Measurements from ENCODE around the gene HOXC12. TPM values are rescaled to one million over a fixed set of nuclear protein-coding genes. Genes with fewer than 3 reads are reported as not detected.

HOXC12 gene
- total RNA-seq, 2 experiments from 2014 or later, result not detected

- H3K4me3 ChIP-seq (ENCODE audit: low read length), result no peak overlapping the region
- ATAC-seq (ENCODE audit: poor library complexity), result no peak
- Mint-ChIP-seq H3K4me3 (no peak overlapping the region), H3K4me1 (ENCODE audit: low read depth) (peaks cover 35% of the 10 kb centered on the region), H3K27ac (no peak overlapping the region), H3K36me3 (ENCODE audit: low read depth) (no peaks in the 10 kb centered on the region), H3K27me3 (peaks cover 90% of the 10 kb centered on the region), H3K9me3 (no peaks in the 10 kb centered on the region)
- DNase-seq, result no peak
- no peaks in the 10 kb centered on the region for H3K36me3 ChIP-seq (ENCODE audit: insufficient read depth, low read length)
- TF ChIP-seq CTCF (IDR thresholded peaks at IDR 0.05), result no peak
- ChIA-PET POLR2A (interaction anchor here (1.3 kb wide), 1 partner anchor 9 kb away, joined by 3 read pairs; no protein-coding TSS in a partner anchor), CTCF (no interaction called here)
- peaks cover 19% of the 10 kb centered on the region for H3K4me1 ChIP-seq (ENCODE audit: insufficient read depth, low read length)
- H3K27ac ChIP-seq (ENCODE audit: low read depth in 1 of 2, low read length in 2 of 2), result no peak overlapping the region
- peaks cover 87 to 98% of the 10 kb centered on the region in 2 experiments for H3K27me3 ChIP-seq (ENCODE audit: control insufficient read depth in 1 of 2, insufficient read depth in 2 of 2, low read length in 2 of 2)
- intact Hi-C loops (cut with DNase I, micrococcal nuclease), result loop anchor here in 1 of 2 experiments (2.0 kb wide), 1 partner anchor 13 kb away; no protein-coding TSS in a partner anchor
- peaks cover 0 to 38% of the 10 kb centered on the region in 2 experiments for H3K9me3 ChIP-seq (ENCODE audit: control insufficient read depth in 1 of 2, insufficient read depth in 1 of 2, low read length in 2 of 2)
These were observed 16.9 kb upstream of the HOXC12 start for GRCh38 chr12:53937596-53938325.

- DNase-seq, result peak in 4 of 14 experiments; percentile 16 to 48 (median 32)
- no peak for TF ChIP-seq CTCF (IDR thresholded peaks at IDR 0.05)
- peak; percentile 46 for ATAC-seq (ENCODE audit: poor library complexity)
- Histone ChIP-seq H3K4me1 (ENCODE audit: insufficient read depth, low read length) (peaks cover 19% of the 10 kb centered on the region), H3K27ac (ENCODE audit: low read depth in 1 of 2, low read length in 2 of 2) (no peak within 1 kb of the TSS), H3K27me3 (ENCODE audit: control insufficient read depth in 1 of 2, insufficient read depth in 2 of 2, low read length in 2 of 2) (peaks cover 82 to 98% of the 10 kb centered on the region in 2 experiments), H3K9me3 (ENCODE audit: control insufficient read depth in 1 of 2, insufficient read depth in 1 of 2, low read length in 2 of 2) (peaks cover 0 to 38% of the 10 kb centered on the region in 2 experiments), H3K36me3 (ENCODE audit: insufficient read depth, low read length) (no peaks in the 10 kb centered on the region), H3K4me3 (ENCODE audit: low read length) (no peak within 1 kb of the TSS)
- H3K36me3 Mint-ChIP-seq (ENCODE audit: low read depth), result no peaks in the 10 kb centered on the region
- H3K27me3 Mint-ChIP-seq, result peaks cover 90% of the 10 kb centered on the region
- H3K4me3 Mint-ChIP-seq, result no peak within 1 kb of the TSS
- ChIA-PET CTCF (no interaction called here), POLR2A (interaction anchor here (1.3 kb wide), 1 partner anchor 10 kb away, joined by 3 read pairs; no protein-coding TSS in a partner anchor)
- H3K4me1 Mint-ChIP-seq (ENCODE audit: low read depth), result peaks cover 35% of the 10 kb centered on the region
- no peak within 1 kb of the TSS for H3K27ac Mint-ChIP-seq
- H3K9me3 Mint-ChIP-seq, result no peaks in the 10 kb centered on the region
- intact Hi-C loops (cut with DNase I, micrococcal nuclease), result no loop called here
These were observed 16.2 kb upstream of the HOXC12 start, which contains the start of gene HOXC13 for GRCh38 chr12:53938326-53939140. HOXC13 (plus strand) TSS chr12:53938831; CDS start chr12:53938907, 76 bp downstream.

GRCh38 chr12:53939141-53940108 is 15.3 kb upstream of the HOXC12 start:
- POLR2A ChIA-PET, result no interaction called here
- Histone ChIP-seq H3K36me3 (ENCODE audit: insufficient read depth, low read length) (no peaks in the 10 kb centered on the region), H3K4me3 (ENCODE audit: low read length) (no peak overlapping the region), H3K27ac (ENCODE audit: low read depth in 1 of 2, low read length in 2 of 2) (no peak overlapping the region), H3K27me3 (ENCODE audit: control insufficient read depth in 1 of 2, insufficient read depth in 2 of 2, low read length in 2 of 2) (peaks cover 82 to 98% of the 10 kb centered on the region in 2 experiments), H3K4me1 (ENCODE audit: insufficient read depth, low read length) (peaks cover 19% of the 10 kb centered on the region), H3K9me3 (ENCODE audit: control insufficient read depth in 1 of 2, insufficient read depth in 1 of 2, low read length in 2 of 2) (peaks cover 0 to 38% of the 10 kb centered on the region in 2 experiments)
- H3K36me3 Mint-ChIP-seq (ENCODE audit: low read depth), result no peaks in the 10 kb centered on the region
- ATAC-seq (ENCODE audit: poor library complexity), result no peak
- no peak overlapping the region for H3K4me3 Mint-ChIP-seq
- H3K4me1 Mint-ChIP-seq (ENCODE audit: low read depth), result peaks cover 35% of the 10 kb centered on the region
- intact Hi-C loops (cut with DNase I, micrococcal nuclease), result no loop called here
- TF ChIP-seq CTCF (IDR thresholded peaks at IDR 0.05), result no peak
- CTCF ChIA-PET, result no interaction called here
- peaks cover 90% of the 10 kb centered on the region for H3K27me3 Mint-ChIP-seq
- H3K9me3 Mint-ChIP-seq, result no peaks in the 10 kb centered on the region
- no peak for DNase-seq
- no peak overlapping the region for H3K27ac Mint-ChIP-seq

Data from CD4-positive, alpha-beta T cell (primary cell).